NCI-H1417 (cell line): ENCODE results near the gene ZNF639.
"Not testable (repeated sequence)": the region's sequence is repeated elsewhere in the genome, so short reads cannot be mapped to it uniquely, and the experiment has no call there.

ENCODE experiments used
- DNase-seq, 3 experiments: peaks; one replicate each; lab custom pipeline; 2025; lab: John Stamatoyannopoulos, UW

Gene ZNF639

GRCh38 chr3:179322286-179323196 is at the start of gene ZNF639:
Gene ZNF639 (plus strand): TSS chr3:179323031. CDS start chr3:179328294, 5,263 bp downstream.
- DNase-seq = peak; percentile 84 to 97 (median 96)

GRCh38 chr3:179274434-179274833 is 48.4 kb upstream of the ZNF639 start:
- DNase-seq = not testable (repeated sequence)

GRCh38 chr3:179276001-179276400 is 46.8 kb upstream of the ZNF639 start:
- no peak for DNase-seq

GRCh38 chr3:179276743-179277142 is 46.1 kb upstream of the ZNF639 start:
- no peak for DNase-seq

- no peak for DNase-seq
These were observed 44.7 kb upstream of the ZNF639 start for GRCh38 chr3:179278151-179278550.

GRCh38 chr3:179278932-179279693 is 43.7 kb upstream of the ZNF639 start:
- DNase-seq = no peak

- no peak for DNase-seq
These were observed 43.0 kb upstream of the ZNF639 start for GRCh38 chr3:179279837-179280236.

GRCh38 chr3:179281825-179282224 is 41.0 kb upstream of the ZNF639 start:
- DNase-seq = no peak

GRCh38 chr3:179286331-179286730 is 36.5 kb upstream of the ZNF639 start:
- no peak for DNase-seq

- DNase-seq = no peak
These were observed 34.0 kb upstream of the ZNF639 start for GRCh38 chr3:179288845-179289244.

GRCh38 chr3:179289295-179289694 is 33.5 kb upstream of the ZNF639 start:
- DNase-seq = no peak

GRCh38 chr3:179292450-179292849 is 30.4 kb upstream of the ZNF639 start:
- no peak for DNase-seq

GRCh38 chr3:179297971-179298725 is 24.7 kb upstream of the ZNF639 start:
- no peak for DNase-seq

GRCh38 chr3:179299316-179299715 is 23.5 kb upstream of the ZNF639 start:
- DNase-seq = no peak

GRCh38 chr3:179299999-179300613 is 22.7 kb upstream of the ZNF639 start:
- no peak for DNase-seq

- DNase-seq = no peak
These were observed 21.2 kb upstream of the ZNF639 start for GRCh38 chr3:179301645-179302044.

GRCh38 chr3:179302111-179302510 is 20.7 kb upstream of the ZNF639 start:
- no peak for DNase-seq

- DNase-seq = no peak
These were observed 18.2 kb upstream of the ZNF639 start for GRCh38 chr3:179304605-179305004.

GRCh38 chr3:179307362-179307761 is 15.5 kb upstream of the ZNF639 start:
- not testable (repeated sequence) for DNase-seq

- DNase-seq = no peak
These were observed 14.8 kb upstream of the ZNF639 start for GRCh38 chr3:179308001-179308400.

- DNase-seq = no peak
These were observed 13.4 kb upstream of the ZNF639 start for GRCh38 chr3:179309225-179310078.
